Smooth muscle cell (in vitro differentiated cells): Measurements from ENCODE around the gene LTBP4. TPM values are rescaled to one million over a fixed set of nuclear protein-coding genes. Genes with fewer than 3 reads are reported as not detected.

Experiments used
- DNase-seq: peaks from one replicate; lab custom pipeline; 2025; ENCODE audit not compliant: unreplicated experiment; lab: John Stamatoyannopoulos, UW
- H2AFZ ChIP-seq: fragments of 200-600 bp; sonication (generic); 2 replicates; pipeline ENCODE4 v1.6.0; 2016; ENCODE audit warnings: antibody characterized with exemption, low read depth, mild to moderate bottlenecking
- H3F3A ChIP-seq: fragments of 200-600 bp; sonication (generic); 2 replicates; pipeline ENCODE4 v1.6.0; 2017; ENCODE audit warnings: antibody characterized with exemption, low read depth
- H3K27ac ChIP-seq: fragments of 200-600 bp; sonication (generic); 2 replicates; pipeline ENCODE4 v1.5.1; 2016; ENCODE audit warnings: low read depth, mild to moderate bottlenecking
- H3K27me3 ChIP-seq: fragments of 200-600 bp; sonication (generic); 2 replicates; pipeline ENCODE4 v1.6.1; 2016; ENCODE audit warnings: low read depth, mild to moderate bottlenecking
- H3K36me3 ChIP-seq: fragments of 200-600 bp; sonication (generic); 2 replicates; pipeline ENCODE4 v1.5.1; 2016; ENCODE audit warnings: low read depth
- H3K4me1 ChIP-seq: fragments of 200-600 bp; sonication (generic); 2 replicates; pipeline ENCODE4 v1.5.1; 2016; ENCODE audit warnings: low read depth
- H3K4me2 ChIP-seq: fragments of 200-600 bp; sonication (generic); 2 replicates; pipeline ENCODE4 v1.6.0; 2016; ENCODE audit warnings: mild to moderate bottlenecking
- H3K4me3 ChIP-seq: fragments of 200-600 bp; sonication (generic); 2 replicates; pipeline ENCODE4 v1.5.1; 2016; ENCODE audit warnings: mild to moderate bottlenecking
- H3K79me2 ChIP-seq: fragments of 200-600 bp; sonication (generic); 2 replicates; pipeline ENCODE4 v1.6.0; 2016; ENCODE audit warnings: low read depth, mild to moderate bottlenecking
- H3K9ac ChIP-seq: fragments of 200-600 bp; sonication (generic); 2 replicates; pipeline ENCODE4 v1.6.0; 2016; ENCODE audit warnings: low read depth
- H3K9me3 ChIP-seq: fragments of 200-600 bp; sonication (generic); replicated peaks from 2 replicates; pipeline ENCODE4 v1.5.1; 2016; ENCODE audit warnings: low read depth
- H4K20me1 ChIP-seq: fragments of 200-600 bp; sonication (generic); 2 replicates; pipeline ENCODE4 v1.6.0; 2016; ENCODE audit warnings: low read depth
- CTCF ChIP-seq: fragments of 200-600 bp; sonication (generic); IDR thresholded peaks from 2 replicates; pipeline ENCODE4 v1.5.1; 2017; ENCODE audit warnings: borderline replicate concordance, mild to moderate bottlenecking, antibody characterized with exemption; ENCODE audit not compliant: insufficient read depth, poor library complexity, severe bottlenecking
- WGBS: methylation state at CpG from one replicate; pipeline ENCODE4 v1.1.7; 2016; ENCODE audit warnings: low lambda C conversion rate; 5-methylcytosine and 5-hydroxymethylcytosine counted together
- polyA plus RNA-seq: library from polyadenylated mRNA; unstranded; fragments of >200 nt; fragmentation: Nextera tagmentation; extraction: Ambion mirVana; gene quantifications from 2 replicates; pipeline ENCODE4 v1.2.1, GENCODE V29; 2016
- total RNA-seq: library from RNA; depleted of rRNA; stranded (reverse); fragments of >200 nt; gene quantifications from 2 replicates; pipeline ENCODE4 v1.2.3, GENCODE V29; 2014

Gene LTBP4
- total and polyA plus RNA-seq, 2 experiments from 2014 or later = 38.5 to 188 TPM

GRCh38 chr19:40585241-40585981 lies 15.8 kb upstream of the LTBP4 start:
- Histone ChIP-seq H2AFZ (no peak overlapping the region), H3K9me3 (no peaks in the 10 kb centered on the region), H3K79me2 (no peaks in the 10 kb centered on the region), H3K27ac (no peak overlapping the region), H3K4me3 (no peak overlapping the region), H3K27me3 (no peaks in the 10 kb centered on the region), H3K9ac (no peak overlapping the region), H3K4me2 (no peak overlapping the region), H3K36me3 (no peaks in the 10 kb centered on the region), H3F3A (no peaks in the 10 kb centered on the region), H4K20me1 (no peaks in the 10 kb centered on the region), H3K4me1 (no peaks in the 10 kb centered on the region)
- TF ChIP-seq CTCF = no peak
- DNase-seq = no peak
- WGBS = 85% methylated on average over 11 of the region's 11 CpGs

GRCh38 chr19:40585982-40586422 lies 15.2 kb upstream of the LTBP4 start:
- WGBS = 90% methylated on average over 2 of the region's 2 CpGs
- H3K36me3 ChIP-seq = no peaks in the 10 kb centered on the region
- no peaks in the 10 kb centered on the region for H4K20me1 ChIP-seq
- no peaks in the 10 kb centered on the region for H3F3A ChIP-seq
- no peaks in the 10 kb centered on the region for H3K27me3 ChIP-seq
- no peaks in the 10 kb centered on the region for H3K9me3 ChIP-seq
- no peak overlapping the region for H2AFZ ChIP-seq
- H3K4me2 ChIP-seq = no peak overlapping the region
- no peak overlapping the region for H3K4me3 ChIP-seq
- TF ChIP-seq CTCF = no peak
- H3K79me2 ChIP-seq = no peaks in the 10 kb centered on the region
- no peaks in the 10 kb centered on the region for H3K4me1 ChIP-seq
- DNase-seq = no peak
- H3K9ac ChIP-seq = no peak overlapping the region
- no peak overlapping the region for H3K27ac ChIP-seq

- H3K36me3 ChIP-seq = no peaks in the 10 kb centered on the region
- TF ChIP-seq CTCF = no peak
Observed at GRCh38 chr19:40586611-40587010, 14.6 kb upstream of the LTBP4 start.

More at GRCh38 chr19:40586611-40587010, 14.6 kb upstream of the LTBP4 start:
- Histone ChIP-seq H3K27ac (no peak overlapping the region), H3K4me2 (no peak overlapping the region), H3K4me1 (no peaks in the 10 kb centered on the region), H3K9me3 (no peaks in the 10 kb centered on the region), H4K20me1 (no peaks in the 10 kb centered on the region), H3K9ac (no peak overlapping the region), H3F3A (no peaks in the 10 kb centered on the region), H2AFZ (no peak overlapping the region), H3K27me3 (no peaks in the 10 kb centered on the region), H3K79me2 (no peaks in the 10 kb centered on the region), H3K4me3 (no peak overlapping the region)
- DNase-seq = no peak
- WGBS = 97% methylated on average over 14 of the region's 14 CpGs
